HepG2 (cell line): Measurements from ENCODE around the gene B3GNT9. TPM values are rescaled to one million over a fixed set of nuclear protein-coding genes. Genes with fewer than 3 reads are reported as not detected.

Experiments used
- ATAD3A ChIP-seq: sonication (generic); formaldehyde crosslinking; IDR thresholded peaks from 2 replicates; pipeline ENCODE4 v1.4.0; 2020; ENCODE audit warnings: missing genetic modification reagents
- DNMT1 ChIP-seq: sonication (generic); formaldehyde crosslinking; IDR thresholded peaks from 2 replicates; pipeline ENCODE4 v1.5.1; 2020; ENCODE audit warnings: mild to moderate bottlenecking, missing genetic modification reagents
- DNMT3B ChIP-seq: conservative IDR thresholded peaks from 2 replicates; pipeline ENCODE4 v1.6.1; 2016; ENCODE audit warnings: missing biosample characterization, control low read depth
- MED1 ChIP-seq: sonication (generic); formaldehyde crosslinking; IDR thresholded peaks from 2 replicates; pipeline ENCODE4 v1.4.0; 2020; ENCODE audit warnings: missing genetic modification reagents
- NFYB ChIP-seq: sonication (generic); formaldehyde crosslinking; IDR thresholded peaks from 2 replicates; pipeline ENCODE4 v1.4.0; 2020; ENCODE audit warnings: missing genetic modification reagents
- NKX3-1 ChIP-seq: sonication (generic); formaldehyde crosslinking; IDR thresholded peaks from 2 replicates; pipeline ENCODE4 v1.5.0; 2020; ENCODE audit warnings: missing genetic modification reagents
- PRMT3 ChIP-seq: sonication (generic); formaldehyde crosslinking; IDR thresholded peaks from 2 replicates; pipeline ENCODE4 v1.8.1; 2022; ENCODE audit warnings: low read depth, mild to moderate bottlenecking, moderate library complexity, missing genetic modification reagents, borderline replicate concordance
- RXRA ChIP-seq: sonication (generic); formaldehyde crosslinking; IDR thresholded peaks from 2 replicates; pipeline ENCODE4 v1.5.1; 2020; ENCODE audit warnings: missing genetic modification reagents
- SRSF9 ChIP-seq: fragments of 200-400 bp; formaldehyde crosslinking; IDR thresholded peaks from 2 replicates; pipeline ENCODE4 v1.6.1; 2018; ENCODE audit warnings: borderline replicate concordance, mild to moderate bottlenecking, low read depth, low read length; ENCODE audit not compliant: insufficient read depth, poor library complexity, severe bottlenecking
- ZFP82 ChIP-seq: sonication (generic); formaldehyde crosslinking; IDR thresholded peaks from 2 replicates; pipeline ENCODE4 v1.5.1; 2020; ENCODE audit warnings: mild to moderate bottlenecking, missing genetic modification reagents, borderline replicate concordance
- ZNF142 ChIP-seq: sonication (generic); formaldehyde crosslinking; IDR thresholded peaks from 2 replicates; pipeline ENCODE4 v1.4.0; 2020; ENCODE audit warnings: missing genetic modification reagents
- ZNF160 ChIP-seq: sonication (generic); formaldehyde crosslinking; IDR thresholded peaks from 2 replicates; pipeline ENCODE4 v1.8.0; 2022; ENCODE audit warnings: mild to moderate bottlenecking, inconsistent platforms, missing genetic modification reagents
- ZNF207 ChIP-seq: fragments of 450-650 bp; IDR thresholded peaks from 2 replicates; pipeline ENCODE4 v1.6.1; 2016; ENCODE audit warnings: antibody characterized with exemption, borderline replicate concordance
- ZNF34 ChIP-seq: sonication (generic); formaldehyde crosslinking; IDR thresholded peaks from 2 replicates; pipeline ENCODE4 v1.4.0; 2020; ENCODE audit warnings: mild to moderate bottlenecking, missing genetic modification reagents, borderline replicate concordance
- ZNF678 ChIP-seq: sonication (generic); formaldehyde crosslinking; IDR thresholded peaks from 2 replicates; pipeline ENCODE4 v1.4.0; 2020; ENCODE audit warnings: mild to moderate bottlenecking, missing genetic modification reagents
- polyA plus RNA-seq, 8 experiments: library from polyadenylated mRNA; depleted of rRNA in 3 of 8; stranded (reverse) in 7 of 8; unstranded in 1 of 8; fragments of >200 nt; fragmentation: Illumina TruSeq in 4 of 8; extraction: Trizol in 4 of 8; gene quantifications; 2 replicates each; pipeline versions ENCODE4 v1.2.1 to v1.2.3, GENCODE V29; 2011 to 2016; ENCODE audit warnings: low read depth in 4 of 8, missing spikeins in 1 of 8, mixed read lengths in 1 of 8; ENCODE audit not compliant: insufficient read depth in 1 of 8
- total RNA-seq, 5 experiments: library from RNA; depleted of rRNA; stranded (reverse); fragments of >200 nt; fragmentation: Illumina TruSeq; extraction: Trizol; gene quantifications; 2 replicates each; pipeline ENCODE4 v1.2.3, GENCODE V29; 2016; ENCODE audit warnings: low read depth in 1 of 5
- TF ChIP-seq, protein P1 (sequence below): sonication (generic); formaldehyde crosslinking; conservative IDR thresholded peaks from 2 replicates; pipeline ENCODE4 v1.4.0; 2020; ENCODE audit warnings: mild to moderate bottlenecking, missing genetic modification reagents, moderate library complexity
- TF ChIP-seq, protein P2 (sequence below): IDR thresholded peaks from 2 replicates; pipeline ENCODE4 v1.6.1; 2018; ENCODE audit warnings: missing genetic modification reagents

The B3GNT9 gene
- total and polyA plus RNA-seq, 2 of the 13 experiments (the other 11 are each of a cell fraction or from before 2014, with no cell fraction given), result 1.5 to 3.1 TPM

DNA sequence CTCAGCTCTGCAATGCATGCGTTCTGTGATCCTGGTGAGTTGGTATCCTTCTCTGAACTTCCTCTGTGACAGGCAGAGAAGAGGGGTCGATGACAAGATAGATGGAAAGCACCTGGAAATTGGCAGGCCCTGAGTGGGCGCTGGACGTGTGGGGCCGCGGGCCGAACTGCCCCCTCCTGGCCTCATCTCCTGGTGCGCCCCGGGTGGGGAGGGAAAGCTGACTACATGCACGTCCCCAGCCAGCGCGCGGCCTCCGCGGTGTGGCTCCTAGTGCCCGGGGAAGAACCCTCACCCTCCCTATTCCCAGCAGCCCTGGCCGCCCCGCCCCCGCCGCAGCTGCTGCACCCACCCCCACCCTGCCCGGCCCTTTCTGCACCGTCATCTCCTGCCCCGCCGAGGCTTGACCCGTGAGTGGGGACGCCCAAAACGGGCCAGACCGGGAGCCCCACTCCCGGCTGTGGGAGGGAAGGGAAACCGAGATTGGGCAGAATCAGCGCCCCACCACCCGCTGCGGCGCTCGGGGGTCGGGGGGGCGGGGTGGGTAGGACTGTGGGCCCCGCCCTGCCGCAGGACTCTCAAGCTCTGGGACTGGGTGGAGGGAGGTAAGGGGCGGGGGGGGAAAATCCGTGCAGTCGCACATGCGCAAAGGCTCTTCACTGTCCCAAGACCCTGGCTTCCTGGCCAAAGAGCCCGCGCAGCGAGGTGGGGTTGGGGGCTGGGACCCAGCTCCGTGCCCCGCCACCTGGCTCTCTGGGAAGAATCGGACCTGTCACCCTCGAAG is 19.6 kb upstream of the B3GNT9 start, which contains the start of gene NOL3 (continued):
- TF ChIP-seq ZNF142, result no peak
- TF ChIP-seq, protein P1, sequence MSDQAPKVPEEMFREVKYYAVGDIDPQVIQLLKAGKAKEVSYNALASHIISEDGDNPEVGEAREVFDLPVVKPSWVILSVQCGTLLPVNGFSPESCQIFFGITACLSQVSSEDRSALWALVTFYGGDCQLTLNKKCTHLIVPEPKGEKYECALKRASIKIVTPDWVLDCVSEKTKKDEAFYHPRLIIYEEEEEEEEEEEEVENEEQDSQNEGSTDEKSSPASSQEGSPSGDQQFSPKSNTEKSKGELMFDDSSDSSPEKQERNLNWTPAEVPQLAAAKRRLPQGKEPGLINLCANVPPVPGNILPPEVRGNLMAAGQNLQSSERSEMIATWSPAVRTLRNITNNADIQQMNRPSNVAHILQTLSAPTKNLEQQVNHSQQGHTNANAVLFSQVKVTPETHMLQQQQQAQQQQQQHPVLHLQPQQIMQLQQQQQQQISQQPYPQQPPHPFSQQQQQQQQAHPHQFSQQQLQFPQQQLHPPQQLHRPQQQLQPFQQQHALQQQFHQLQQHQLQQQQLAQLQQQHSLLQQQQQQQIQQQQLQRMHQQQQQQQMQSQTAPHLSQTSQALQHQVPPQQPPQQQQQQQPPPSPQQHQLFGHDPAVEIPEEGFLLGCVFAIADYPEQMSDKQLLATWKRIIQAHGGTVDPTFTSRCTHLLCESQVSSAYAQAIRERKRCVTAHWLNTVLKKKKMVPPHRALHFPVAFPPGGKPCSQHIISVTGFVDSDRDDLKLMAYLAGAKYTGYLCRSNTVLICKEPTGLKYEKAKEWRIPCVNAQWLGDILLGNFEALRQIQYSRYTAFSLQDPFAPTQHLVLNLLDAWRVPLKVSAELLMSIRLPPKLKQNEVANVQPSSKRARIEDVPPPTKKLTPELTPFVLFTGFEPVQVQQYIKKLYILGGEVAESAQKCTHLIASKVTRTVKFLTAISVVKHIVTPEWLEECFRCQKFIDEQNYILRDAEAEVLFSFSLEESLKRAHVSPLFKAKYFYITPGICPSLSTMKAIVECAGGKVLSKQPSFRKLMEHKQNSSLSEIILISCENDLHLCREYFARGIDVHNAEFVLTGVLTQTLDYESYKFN, result no peak; the same call in 1 of the 2 replicates
- TF ChIP-seq DNMT1 (CRISPR knock-in tag), result peak; percentile 36; the same call in 1 of the 2 replicates
- TF ChIP-seq RXRA (CRISPR knock-in tag), result peak; percentile 13; the same call in 1 of the 2 replicates
- TF ChIP-seq ZNF34 (CRISPR knock-in tag), result no peak
- 0 out of 2 replicates have a peak, but pooled peaks have one; percentile 23 for TF ChIP-seq ZNF160 (CRISPR knock-in tag)
- TF ChIP-seq DNMT3B (CRISPR knock-in tag), result peak; percentile 62; the same call in 1 of the 2 replicates
- TF ChIP-seq ATAD3A (CRISPR knock-in tag), result no peak
- TF ChIP-seq MED1, result no peak
- TF ChIP-seq ZFP82 (CRISPR knock-in tag), result no peak
- 0 out of 2 replicates have a peak, but pooled peaks have one; percentile 28 for TF ChIP-seq NFYB (CRISPR knock-in tag)
- no peak for TF ChIP-seq NKX3-1 (CRISPR knock-in tag)
- TF ChIP-seq, protein P2, sequence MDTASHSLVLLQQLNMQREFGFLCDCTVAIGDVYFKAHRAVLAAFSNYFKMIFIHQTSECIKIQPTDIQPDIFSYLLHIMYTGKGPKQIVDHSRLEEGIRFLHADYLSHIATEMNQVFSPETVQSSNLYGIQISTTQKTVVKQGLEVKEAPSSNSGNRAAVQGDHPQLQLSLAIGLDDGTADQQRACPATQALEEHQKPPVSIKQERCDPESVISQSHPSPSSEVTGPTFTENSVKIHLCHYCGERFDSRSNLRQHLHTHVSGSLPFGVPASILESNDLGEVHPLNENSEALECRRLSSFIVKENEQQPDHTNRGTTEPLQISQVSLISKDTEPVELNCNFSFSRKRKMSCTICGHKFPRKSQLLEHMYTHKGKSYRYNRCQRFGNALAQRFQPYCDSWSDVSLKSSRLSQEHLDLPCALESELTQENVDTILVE (CRISPR knock-in tag), result no peak; the same call in 1 of the 2 replicates
- TF ChIP-seq PRMT3 (CRISPR knock-in tag), result no peak
- no peak for TF ChIP-seq ZNF678 (CRISPR knock-in tag)
- no peak for TF ChIP-seq SRSF9
- TF ChIP-seq ZNF207, result no peak
